HCT116 (cell line): Measurements from ENCODE around the gene SMYD3. TPM values are rescaled to one million over a fixed set of nuclear protein-coding genes. Genes with fewer than 3 reads are reported as not detected.
A peak's percentile ranks its signal among the peaks of the same experiment; 100 is the strongest.

Source experiments
- ATAC-seq: fragments of 200-7000 bp; cut with Tn5 transposase; 2 replicates; pipeline ENCODE4 v1.9.1; 2020; ENCODE audit warnings: mild to moderate bottlenecking, moderate library complexity
- BruUV-seq: library from RNA; stranded (reverse); fragments of 400-500 nt; replicated peaks from 2 replicates; lab custom pipeline; 2021; lab: Mats Ljungman, UMichigan
- CTCF ChIA-PET: fragments of 300-600 bp; sonication (Branson Sonifier 250); formaldehyde crosslinking; loops from one replicate; lab custom pipeline; 2021; ENCODE audit warnings: antibody characterized with exemption; lab: Charles Lee
- POLR2A ChIA-PET: fragments of 300-600, 350-600 bp; sonication (Branson Sonifier 250); formaldehyde crosslinking; loops from one replicate; lab custom pipeline; 2021; ENCODE audit warnings: antibody characterized with exemption; lab: Charles Lee
- RAD21 ChIA-PET, 2 experiments: fragments of 300-600 bp; sonication (Branson Sonifier 250); formaldehyde crosslinking; loops; one replicate each; lab custom pipeline; 2023; ENCODE audit warnings: low total read pairs in 2 of 2; ENCODE audit not compliant: uncharacterized antibody in 2 of 2, unreplicated experiment in 2 of 2, low non-redundant PET in 1 of 2; lab: Charles Lee
- DNase-seq: peaks from one replicate; pipeline ENCODE4 v3.0.0-alpha.2; 2010; ENCODE audit warnings: low read depth, low spot score
- H2AFZ ChIP-seq: fragments of 200-600 bp; shearing (Covaris generic), sonication (generic); 2 replicates; pipeline ENCODE4 v1.6.1; 2017; ENCODE audit warnings: low read depth, mixed run types, mixed read lengths, antibody characterized with exemption, low read length; ENCODE audit not compliant: poor library complexity, severe bottlenecking
- H3K27ac ChIP-seq: 2 replicates; pipeline ENCODE4 v1.5.1; 2012; ENCODE audit warnings: low read depth, low read length
- H3K27me3 ChIP-seq: fragments of 200-600 bp; sonication (generic); 2 replicates; pipeline ENCODE4 v1.6.1; 2016; ENCODE audit warnings: mixed run types, low read length, mixed read lengths; ENCODE audit not compliant: insufficient read depth
- H3K36me3 ChIP-seq, 2 experiments: fragments of 200-500 bp in 1 of 2; fragments of 200-600 bp in 1 of 2; sonication (Bioruptor generic) in 1 of 2; sonication (generic) in 1 of 2; 2 replicates each; pipeline versions ENCODE4 v1.5.1 to v1.6.1; 2014 to 2016; ENCODE audit warnings: low read length in 2 of 2, inconsistent platforms in 1 of 2, mixed read lengths in 1 of 2, mixed run types in 1 of 2; ENCODE audit not compliant: insufficient read depth in 2 of 2, control insufficient read depth in 1 of 2
- H3K4me1 ChIP-seq, 2 experiments: fragments of 200-600 bp in 1 of 2; sonication (generic) in 1 of 2; 2 replicates each; pipeline versions ENCODE4 v1.5.1 to v1.6.1; 2012 to 2017; ENCODE audit warnings: low read length in 2 of 2, inconsistent platforms in 1 of 2, mild to moderate bottlenecking in 1 of 2, mixed read lengths in 1 of 2, mixed run types in 1 of 2, moderate library complexity in 1 of 2; ENCODE audit not compliant: insufficient read depth in 2 of 2, control insufficient read depth in 1 of 2
- H3K4me2 ChIP-seq: fragments of 200-600 bp; sonication (generic); 2 replicates; pipeline ENCODE4 v1.6.1; 2017; ENCODE audit warnings: mixed run types, low read length, mixed read lengths
- H3K4me3 ChIP-seq, 2 experiments: fragments of 200-600 bp in 1 of 2; sonication (generic) in 1 of 2; replicated peaks in 1 of 2; 2 replicates each; pipeline ENCODE4 v1.5.1; 2011 to 2016; ENCODE audit warnings: low read length in 2 of 2, control low read depth in 1 of 2, low read depth in 1 of 2, mild to moderate bottlenecking in 1 of 2, mixed read lengths in 1 of 2, mixed run types in 1 of 2
- H3K79me2 ChIP-seq: fragments of 200-600 bp; sonication (generic); 2 replicates; pipeline ENCODE4 v1.6.1; 2017; ENCODE audit warnings: mild to moderate bottlenecking, mixed run types, low read length, moderate library complexity, mixed read lengths; ENCODE audit not compliant: insufficient read depth
- H3K9ac ChIP-seq: fragments of 200-600 bp; sonication (generic); 2 replicates; pipeline ENCODE4 v1.6.1; 2016; ENCODE audit warnings: low read length, mixed read lengths
- H3K9me2 ChIP-seq: fragments of 200-600 bp; sonication (generic), shearing (Covaris generic); 2 replicates; pipeline ENCODE4 v1.6.1; 2017; ENCODE audit warnings: mixed run types, mild to moderate bottlenecking, moderate library complexity; ENCODE audit not compliant: insufficient read depth
- H3K9me3 ChIP-seq, 2 experiments: fragments of 200-500 bp in 1 of 2; fragments of 200-600 bp in 1 of 2; sonication (Bioruptor generic) in 1 of 2; sonication (generic) in 1 of 2; 2 replicates each; pipeline ENCODE4 v1.6.1; 2014 to 2017; ENCODE audit warnings: low read length in 2 of 2, mixed read lengths in 2 of 2, inconsistent platforms in 1 of 2, low read depth in 1 of 2, mild to moderate bottlenecking in 1 of 2, mixed run types in 1 of 2, moderate library complexity in 1 of 2; ENCODE audit not compliant: control insufficient read depth in 1 of 2, insufficient read depth in 1 of 2
- H4K20me1 ChIP-seq: fragments of 200-600 bp; sonication (generic), shearing (Covaris generic); 2 replicates; pipeline ENCODE4 v1.6.1; 2017; ENCODE audit warnings: mixed run types, mild to moderate bottlenecking, moderate library complexity; ENCODE audit not compliant: insufficient read depth
- CEBPB ChIP-seq: IDR thresholded peaks from 2 replicates; pipeline ENCODE4 v1.6.1; 2012; ENCODE audit warnings: low read depth
- CTCF ChIP-seq, 3 experiments: fragments of 200-600 bp in 1 of 3; sonication (generic) in 1 of 3; IDR thresholded peaks in 2 of 3; conservative IDR thresholded peaks in 1 of 3; 2 replicates each; pipeline ENCODE4 v1.5.1; 2012 to 2017; ENCODE audit warnings: low read depth in 2 of 3, low read length in 2 of 3, antibody characterized with exemption in 1 of 3, borderline replicate concordance in 1 of 3, control low read depth in 1 of 3, mild to moderate bottlenecking in 1 of 3, mixed read lengths in 1 of 3, mixed run types in 1 of 3, moderate library complexity in 1 of 3; ENCODE audit not compliant: insufficient read depth in 1 of 3
- JUND ChIP-seq: IDR thresholded peaks from 2 replicates; pipeline ENCODE4 v1.6.1; 2012
- RAD21 ChIP-seq: IDR thresholded peaks from 2 replicates; pipeline ENCODE4 v1.6.1; 2012; ENCODE audit warnings: low read depth, mild to moderate bottlenecking
- ZNF274 ChIP-seq: fragments of 200-500 bp; sonication (Bioruptor generic); IDR thresholded peaks from 2 replicates; pipeline ENCODE4 v1.6.1; 2014; ENCODE audit warnings: mild to moderate bottlenecking, low read depth, low read length, inconsistent platforms
- intact Hi-C: fragments of 100-400 bp; cut with micrococcal nuclease; formaldehyde crosslinking; loops from 2 replicates; pipeline ENCODE4 v1.10.0; 2022
- total RNA-seq: library from RNA; stranded (reverse); gene quantifications from one replicate; pipeline ENCODE4 v1.2.1, GENCODE V29; 2021; ENCODE audit not compliant: unreplicated experiment

SMYD3 gene
- total RNA-seq, 1 experiment from 2014 or later, result 33.6 TPM

- POLR2A ChIA-PET, result no interaction called here
- H3K4me1 ChIP-seq, result no peaks in the 10 kb centered on the region
- no peaks in the 10 kb centered on the region for H3K36me3 ChIP-seq
- H3K9me3 ChIP-seq, result no peaks in the 10 kb centered on the region
- no TSS peak for BruUV-seq
- DNase-seq, result no peak
- no peaks in the 10 kb centered on the region for H3K9me2 ChIP-seq
- H3K4me2 ChIP-seq, result no peak overlapping the region
- no peak overlapping the region for H2AFZ ChIP-seq
- H3K27me3 ChIP-seq, result no peaks in the 10 kb centered on the region
- TF ChIP-seq CEBPB, result no peak
- H3K79me2 ChIP-seq, result no peaks in the 10 kb centered on the region
- H3K27ac ChIP-seq, result no peak overlapping the region
- no peak overlapping the region for H3K4me3 ChIP-seq
- no peak for ATAC-seq
- RAD21 ChIA-PET, result no interaction called here
- H4K20me1 ChIP-seq, result no peaks in the 10 kb centered on the region
- intact Hi-C loops, result no loop called here
- CTCF ChIA-PET, result no interaction called here
- H3K9ac ChIP-seq, result no peak overlapping the region
These were observed 614.1 kb downstream of the SMYD3 start for GRCh38 chr1:245893025-245893424.

- Histone ChIP-seq H3K36me3 (no peaks in the 10 kb centered on the region), H3K27ac (no peak overlapping the region), H3K4me2 (no peak overlapping the region), H3K9me3 (no peaks in the 10 kb centered on the region), H3K27me3 (no peaks in the 10 kb centered on the region), H3K4me3 (no peak overlapping the region), H3K9me2 (no peaks in the 10 kb centered on the region), H3K9ac (no peak overlapping the region), H3K4me1 (no peaks in the 10 kb centered on the region), H3K79me2 (no peaks in the 10 kb centered on the region), H2AFZ (no peak overlapping the region), H4K20me1 (no peaks in the 10 kb centered on the region)
- no TSS peak for BruUV-seq
- DNase-seq, result peak; percentile 23
- peak; percentile 83 for ATAC-seq
- CTCF ChIA-PET, result interaction anchor here (0.6 to 1.3 kb wide), 17 partner anchors 8 to 736 kb away, joined by 3 to 8 read pairs (median 4); no protein-coding TSS in a partner anchor
- RAD21 ChIA-PET, result interaction anchor here in 1 of 2 experiments (0.7 to 1.0 kb wide), 3 partner anchors 9 to 735 kb away, joined by 3 to 6 read pairs (median 3); no protein-coding TSS in a partner anchor
- POLR2A ChIA-PET, result no interaction called here
- intact Hi-C loops, result loop anchor here (2.0 to 10.0 kb wide), 3 partner anchors 113 to 562 kb away; no protein-coding TSS in a partner anchor
- peak; percentile 40 for TF ChIP-seq RAD21
- no peak for TF ChIP-seq JUND
- peak; percentile 44; the same call in 1 of the 2 replicates for TF ChIP-seq CEBPB
- TF ChIP-seq CTCF (IDR thresholded peaks at IDR 0.05 in 2 of 3, conservative IDR thresholded peaks at IDR 0.05 in 1 of 3; ENCODE audit: borderline replicate concordance in 1 of 3, insufficient read depth in 1 of 3, low read depth in 2 of 3, low read length in 2 of 3), result peak; percentile 35 to 70 (median 59); a peak in 5 of 6 replicates
- no peak for TF ChIP-seq ZNF274
These were observed 618.3 kb downstream of the SMYD3 start for GRCh38 chr1:245888809-245889208.
